Smooth muscle cell (in vitro differentiated cells): ENCODE results near the gene CDC7. TPM values are rescaled to one million over a fixed set of nuclear protein-coding genes. Genes with fewer than 3 reads are reported as not detected.
A peak's percentile ranks its signal among the peaks of the same experiment; 100 is the strongest.

Experiments
- DNase-seq: peaks from one replicate; lab custom pipeline; 2025; ENCODE audit not compliant: unreplicated experiment; lab: John Stamatoyannopoulos, UW
- H2AFZ ChIP-seq: fragments of 200-600 bp; sonication (generic); 2 replicates; pipeline ENCODE4 v1.6.0; 2016; ENCODE audit warnings: antibody characterized with exemption, low read depth, mild to moderate bottlenecking
- H3F3A ChIP-seq: fragments of 200-600 bp; sonication (generic); 2 replicates; pipeline ENCODE4 v1.6.0; 2017; ENCODE audit warnings: antibody characterized with exemption, low read depth
- H3K27ac ChIP-seq: fragments of 200-600 bp; sonication (generic); 2 replicates; pipeline ENCODE4 v1.5.1; 2016; ENCODE audit warnings: low read depth, mild to moderate bottlenecking
- H3K27me3 ChIP-seq: fragments of 200-600 bp; sonication (generic); 2 replicates; pipeline ENCODE4 v1.6.1; 2016; ENCODE audit warnings: low read depth, mild to moderate bottlenecking
- H3K36me3 ChIP-seq: fragments of 200-600 bp; sonication (generic); 2 replicates; pipeline ENCODE4 v1.5.1; 2016; ENCODE audit warnings: low read depth
- H3K4me1 ChIP-seq: fragments of 200-600 bp; sonication (generic); 2 replicates; pipeline ENCODE4 v1.5.1; 2016; ENCODE audit warnings: low read depth
- H3K4me2 ChIP-seq: fragments of 200-600 bp; sonication (generic); 2 replicates; pipeline ENCODE4 v1.6.0; 2016; ENCODE audit warnings: mild to moderate bottlenecking
- H3K4me3 ChIP-seq: fragments of 200-600 bp; sonication (generic); 2 replicates; pipeline ENCODE4 v1.5.1; 2016; ENCODE audit warnings: mild to moderate bottlenecking
- H3K79me2 ChIP-seq: fragments of 200-600 bp; sonication (generic); 2 replicates; pipeline ENCODE4 v1.6.0; 2016; ENCODE audit warnings: low read depth, mild to moderate bottlenecking
- H3K9ac ChIP-seq: fragments of 200-600 bp; sonication (generic); 2 replicates; pipeline ENCODE4 v1.6.0; 2016; ENCODE audit warnings: low read depth
- H3K9me3 ChIP-seq: fragments of 200-600 bp; sonication (generic); replicated peaks from 2 replicates; pipeline ENCODE4 v1.5.1; 2016; ENCODE audit warnings: low read depth
- H4K20me1 ChIP-seq: fragments of 200-600 bp; sonication (generic); 2 replicates; pipeline ENCODE4 v1.6.0; 2016; ENCODE audit warnings: low read depth
- WGBS: methylation state at CpG from one replicate; pipeline ENCODE4 v1.1.7; 2016; ENCODE audit warnings: low lambda C conversion rate; 5-methylcytosine and 5-hydroxymethylcytosine counted together
- polyA plus RNA-seq: library from polyadenylated mRNA; unstranded; fragments of >200 nt; fragmentation: Nextera tagmentation; extraction: Ambion mirVana; gene quantifications from 2 replicates; pipeline ENCODE4 v1.2.1, GENCODE V29; 2016
- total RNA-seq: library from RNA; depleted of rRNA; stranded (reverse); fragments of >200 nt; gene quantifications from 2 replicates; pipeline ENCODE4 v1.2.3, GENCODE V29; 2014
- TF ChIP-seq, protein P1 (sequence below): fragments of 200-600 bp; sonication (generic); IDR thresholded peaks from 2 replicates; pipeline ENCODE4 v1.5.1; 2017; ENCODE audit warnings: borderline replicate concordance, mild to moderate bottlenecking, antibody characterized with exemption; ENCODE audit not compliant: insufficient read depth, poor library complexity, severe bottlenecking

Gene CDC7
- total and polyA plus RNA-seq, 2 experiments from 2014 or later, result 10.1 to 11.2 TPM

DNA sequence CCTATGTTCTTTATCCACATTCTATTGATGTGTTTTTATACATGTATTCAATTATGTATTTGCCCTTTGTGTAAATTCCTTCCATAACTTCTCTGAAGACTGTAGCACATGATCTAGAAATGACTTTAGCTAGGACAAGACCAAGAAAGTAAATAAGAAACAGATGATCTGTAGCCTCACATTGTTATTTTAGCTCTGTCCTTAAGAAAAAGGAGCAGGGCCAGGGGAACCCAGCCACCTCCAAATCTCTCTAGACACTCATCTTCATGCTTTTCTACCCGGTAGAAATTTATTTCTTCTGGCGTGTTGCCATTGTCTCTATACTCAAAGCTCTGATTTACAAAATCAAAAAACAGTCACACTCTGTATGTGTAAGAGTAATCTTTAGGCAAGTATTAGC, 27.1 kb downstream of the CDC7 start:
- Histone ChIP-seq H3F3A (no peaks in the 10 kb centered on the region), H2AFZ (no peak overlapping the region), H3K27ac (peak overlapping the region; percentile 68), H3K4me2 (no peak overlapping the region), H3K79me2 (no peaks in the 10 kb centered on the region), H3K4me3 (no peak overlapping the region), H3K9me3 (no peaks in the 10 kb centered on the region), H3K9ac (peak overlapping the region; percentile 4), H3K36me3 (no peaks in the 10 kb centered on the region), H3K4me1 (peaks cover 5% of the 10 kb centered on the region), H4K20me1 (no peaks in the 10 kb centered on the region), H3K27me3 (no peaks in the 10 kb centered on the region)
- DNase-seq, result no peak
- WGBS, result 58% methylated on average over 2 of the region's 2 CpGs
- TF ChIP-seq, protein P1, sequence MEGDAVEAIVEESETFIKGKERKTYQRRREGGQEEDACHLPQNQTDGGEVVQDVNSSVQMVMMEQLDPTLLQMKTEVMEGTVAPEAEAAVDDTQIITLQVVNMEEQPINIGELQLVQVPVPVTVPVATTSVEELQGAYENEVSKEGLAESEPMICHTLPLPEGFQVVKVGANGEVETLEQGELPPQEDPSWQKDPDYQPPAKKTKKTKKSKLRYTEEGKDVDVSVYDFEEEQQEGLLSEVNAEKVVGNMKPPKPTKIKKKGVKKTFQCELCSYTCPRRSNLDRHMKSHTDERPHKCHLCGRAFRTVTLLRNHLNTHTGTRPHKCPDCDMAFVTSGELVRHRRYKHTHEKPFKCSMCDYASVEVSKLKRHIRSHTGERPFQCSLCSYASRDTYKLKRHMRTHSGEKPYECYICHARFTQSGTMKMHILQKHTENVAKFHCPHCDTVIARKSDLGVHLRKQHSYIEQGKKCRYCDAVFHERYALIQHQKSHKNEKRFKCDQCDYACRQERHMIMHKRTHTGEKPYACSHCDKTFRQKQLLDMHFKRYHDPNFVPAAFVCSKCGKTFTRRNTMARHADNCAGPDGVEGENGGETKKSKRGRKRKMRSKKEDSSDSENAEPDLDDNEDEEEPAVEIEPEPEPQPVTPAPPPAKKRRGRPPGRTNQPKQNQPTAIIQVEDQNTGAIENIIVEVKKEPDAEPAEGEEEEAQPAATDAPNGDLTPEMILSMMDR, result no peak

DNA sequence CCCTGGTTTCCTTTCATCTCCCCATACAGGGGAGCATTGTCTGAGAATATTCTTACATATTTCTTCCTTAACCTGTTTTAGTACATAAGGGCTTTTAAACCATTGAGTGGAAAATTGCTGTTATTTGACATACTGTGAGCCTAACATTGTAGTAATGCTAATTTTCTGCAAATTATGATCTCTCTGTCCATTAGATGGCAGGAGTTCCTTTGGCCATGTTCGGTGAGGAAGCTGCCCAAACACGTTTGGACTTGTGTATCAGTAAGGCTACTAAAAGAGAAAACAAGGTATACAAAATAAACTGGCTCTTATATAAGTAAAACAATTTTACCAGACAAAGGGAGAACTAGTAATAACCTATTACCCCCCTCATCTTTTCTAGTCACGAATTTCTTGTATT, 29.2 kb downstream of the CDC7 start:
- H3K4me1 ChIP-seq, result no peaks in the 10 kb centered on the region
- H3K27ac ChIP-seq, result no peak overlapping the region
- no peak overlapping the region for H3K4me2 ChIP-seq
- no peaks in the 10 kb centered on the region for H4K20me1 ChIP-seq
- H3K4me3 ChIP-seq, result no peak overlapping the region
- no peak overlapping the region for H3K9ac ChIP-seq
- TF ChIP-seq, protein P1, result peak; percentile 31
- DNase-seq, result no peak
- H2AFZ ChIP-seq, result no peak overlapping the region
- H3F3A ChIP-seq, result no peaks in the 10 kb centered on the region
- H3K27me3 ChIP-seq, result no peaks in the 10 kb centered on the region
- H3K9me3 ChIP-seq, result no peaks in the 10 kb centered on the region
- WGBS, result 64% methylated on average over 3 of the region's 3 CpGs
- no peaks in the 10 kb centered on the region for H3K79me2 ChIP-seq
- H3K36me3 ChIP-seq, result no peaks in the 10 kb centered on the region

DNA sequence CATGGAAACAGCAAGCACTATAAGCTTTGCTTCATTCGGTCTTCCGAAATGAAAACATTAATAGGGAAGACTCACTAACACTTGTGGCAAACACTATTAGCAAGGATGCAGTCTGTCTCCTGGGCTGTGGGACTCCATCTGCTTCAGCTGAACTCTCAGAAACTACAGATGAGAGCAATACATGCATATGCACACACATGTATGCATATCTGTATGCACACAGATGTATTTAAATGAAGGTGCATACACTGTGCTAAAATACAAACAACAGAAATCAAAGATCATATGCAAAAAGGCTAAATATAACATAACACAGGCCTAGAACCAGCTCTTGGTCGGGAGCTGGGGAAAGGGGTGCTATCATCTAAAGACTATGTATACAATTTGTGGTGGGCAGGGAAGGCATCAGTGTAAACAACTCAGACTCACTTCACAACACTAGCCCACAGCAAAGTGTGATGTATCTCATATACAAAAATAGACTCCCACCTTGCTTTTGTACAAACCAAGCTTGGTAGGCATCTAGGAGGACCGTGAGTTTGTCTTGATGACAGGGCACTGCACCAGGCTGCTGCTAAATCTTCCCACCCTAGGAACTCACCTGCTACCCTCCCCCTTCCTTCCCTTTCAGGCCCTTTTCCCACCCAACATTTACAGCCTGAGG, 32.8 kb downstream of the CDC7 start:
- H3K4me1 ChIP-seq, result no peaks in the 10 kb centered on the region
- no peak overlapping the region for H3K27ac ChIP-seq
- no peak overlapping the region for H3K4me2 ChIP-seq
- no peaks in the 10 kb centered on the region for H3K36me3 ChIP-seq
- no peak overlapping the region for H3K9ac ChIP-seq
- TF ChIP-seq, protein P1, result no peak
- 88% methylated on average over 4 of the region's 4 CpGs for WGBS
- no peaks in the 10 kb centered on the region for H3K79me2 ChIP-seq
- H4K20me1 ChIP-seq, result no peaks in the 10 kb centered on the region
- no peaks in the 10 kb centered on the region for H3F3A ChIP-seq
- no peak overlapping the region for H3K4me3 ChIP-seq
- no peak for DNase-seq
- no peaks in the 10 kb centered on the region for H3K27me3 ChIP-seq
- no peaks in the 10 kb centered on the region for H3K9me3 ChIP-seq
- H2AFZ ChIP-seq, result no peak overlapping the region

DNA sequence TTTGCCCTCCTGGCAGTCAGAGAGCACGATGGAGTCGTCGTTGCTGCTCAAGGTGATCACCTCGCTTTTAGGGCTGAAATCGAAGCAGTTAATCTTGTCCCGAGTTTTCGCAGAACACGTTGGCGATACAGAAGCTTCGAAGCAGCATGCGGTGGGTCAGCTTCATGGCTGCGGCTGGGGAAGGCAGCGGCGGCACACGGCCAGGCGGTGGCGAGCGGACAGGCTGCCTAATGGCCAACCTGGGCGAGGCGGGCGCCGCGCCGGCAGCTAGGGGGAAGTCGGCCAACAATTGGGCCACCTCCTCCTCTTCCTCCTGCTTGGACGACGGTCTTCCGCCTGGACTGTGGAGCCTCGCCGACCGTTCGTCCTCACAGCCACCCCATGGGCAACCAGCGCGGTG, 34.8 kb downstream of the CDC7 start:
- Histone ChIP-seq H2AFZ (no peak overlapping the region), H3K27ac (no peak overlapping the region), H3K4me1 (no peaks in the 10 kb centered on the region), H3K36me3 (no peaks in the 10 kb centered on the region), H3F3A (no peaks in the 10 kb centered on the region), H3K4me2 (no peak overlapping the region), H3K9me3 (no peaks in the 10 kb centered on the region), H3K79me2 (no peaks in the 10 kb centered on the region), H4K20me1 (no peaks in the 10 kb centered on the region), H3K27me3 (no peaks in the 10 kb centered on the region), H3K4me3 (no peak overlapping the region), H3K9ac (no peak overlapping the region)
- 99% methylated on average over 34 of the region's 34 CpGs for WGBS
- no peak for DNase-seq
- TF ChIP-seq, protein P1, result no peak
